T-helper 2 cell (primary cell): ENCODE results near the gene TJP2.

ENCODE experiments used
- DNase-seq, 5 experiments: peaks; one replicate each; pipeline versions ENCODE4 v3.0.0 to v3.0.0-alpha.2; 2012 to 2022

TJP2 gene

DNA sequence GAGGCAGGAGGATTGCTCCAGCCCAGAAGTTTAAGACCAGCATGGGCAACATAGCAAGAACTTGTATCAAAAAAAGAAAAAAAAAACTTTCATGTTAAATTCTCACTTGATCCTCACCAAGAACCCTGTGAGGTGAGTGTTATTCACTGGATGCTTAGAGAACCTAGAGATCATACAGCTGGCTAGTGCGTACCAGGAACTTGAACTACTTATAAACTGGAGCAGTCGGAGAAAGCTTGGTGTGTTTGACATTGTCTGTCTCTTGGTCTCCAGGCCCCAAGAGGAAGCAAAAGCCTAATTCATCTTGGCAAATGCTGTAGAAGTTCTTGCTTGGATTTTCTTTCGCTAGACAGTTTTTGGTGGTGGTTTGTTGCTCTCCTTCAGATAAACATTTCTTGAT, 18.1 kb downstream of the TJP2 start:
- DNase-seq: no peak

- no peak for DNase-seq
Measured at GRCh38 chr9:69193685-69194032, 19.6 kb downstream of the TJP2 start.

GRCh38 chr9:69194702-69195418, 20.8 kb downstream of the TJP2 start:
- DNase-seq: no peak

GRCh38 chr9:69195668-69196067, 21.6 kb downstream of the TJP2 start:
- no peak for DNase-seq

- DNase-seq: no peak
Measured at GRCh38 chr9:69197687-69198086, 23.6 kb downstream of the TJP2 start.

GRCh38 chr9:69198521-69199220, 24.6 kb downstream of the TJP2 start:
- DNase-seq: no peak

DNA sequence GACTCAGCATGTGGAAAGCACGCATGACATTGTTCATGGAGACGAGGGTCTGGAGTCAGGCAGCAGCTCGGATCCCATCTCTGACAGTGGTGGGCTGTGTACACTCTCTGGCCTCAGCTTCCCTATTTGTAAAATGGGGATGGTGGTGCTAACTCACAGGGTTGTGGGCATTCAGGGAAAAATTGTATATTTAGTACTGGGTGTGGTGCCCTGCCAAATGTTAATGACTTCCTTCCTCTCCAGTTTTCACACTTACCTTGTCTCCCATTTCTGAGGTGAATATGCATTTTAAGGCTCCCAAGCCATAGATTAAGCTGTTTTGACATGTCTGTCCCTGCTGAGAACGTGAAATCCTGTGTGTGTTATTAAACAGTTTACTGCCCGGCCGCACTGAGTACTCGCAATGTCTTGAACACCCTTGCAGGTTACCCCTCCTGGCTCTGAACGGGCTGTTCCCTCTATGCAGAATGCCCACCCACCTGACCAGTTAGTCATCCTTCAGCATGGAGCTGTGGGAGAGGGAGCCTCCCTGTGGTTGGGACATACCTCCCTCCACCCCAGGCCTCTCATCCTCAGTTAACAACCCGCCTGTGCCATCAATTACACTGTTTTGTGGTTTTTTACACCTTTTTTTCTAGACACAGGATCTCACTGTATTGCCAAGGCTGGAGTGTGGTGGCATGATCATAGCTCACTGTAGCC, 25.8 kb downstream of the TJP2 start:
- no peak for DNase-seq

GRCh38 chr9:69202556-69202955, 28.5 kb downstream of the TJP2 start:
- DNase-seq: no peak

GRCh38 chr9:69204326-69204725, 30.2 kb downstream of the TJP2 start:
- no peak for DNase-seq

DNA sequence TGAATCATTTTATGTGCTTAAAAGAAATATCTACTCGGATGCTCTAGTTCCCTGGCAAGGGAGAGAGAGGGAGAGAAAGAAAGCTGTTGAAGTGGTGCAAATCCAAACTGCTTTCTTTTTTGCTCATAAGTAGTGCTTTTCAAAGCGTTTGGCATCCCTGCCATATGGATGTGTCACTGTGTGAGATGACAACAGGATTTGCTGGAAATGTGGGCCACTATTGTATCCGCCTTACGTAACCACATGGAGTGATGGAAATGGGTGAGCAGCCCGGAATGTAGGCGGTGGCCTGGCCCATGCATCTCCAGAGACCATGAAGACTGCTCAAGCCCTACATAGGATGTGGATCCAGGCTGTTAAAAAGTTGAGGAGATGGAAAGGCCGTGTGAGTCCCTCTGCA, 30.8 kb downstream of the TJP2 start:
- DNase-seq: no peak

DNA sequence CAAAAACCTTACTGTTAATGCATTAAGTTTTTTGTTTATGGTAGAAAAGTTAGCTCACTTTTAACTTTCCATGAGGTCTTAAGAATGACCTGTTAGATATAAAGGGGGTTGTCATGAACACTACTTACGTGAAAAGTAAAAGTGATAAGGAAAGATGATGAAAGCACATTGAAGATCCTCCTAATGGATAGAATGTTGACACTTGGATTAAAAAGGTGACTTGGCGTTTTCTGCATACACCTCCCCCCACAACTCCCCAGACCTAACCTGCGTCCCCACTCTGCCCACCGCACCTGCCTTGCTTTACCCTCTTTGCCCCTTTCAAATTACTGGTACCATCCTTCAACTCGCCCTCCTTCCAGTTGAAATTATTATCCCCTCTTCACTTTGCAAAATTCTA, 32.0 kb downstream of the TJP2 start:
- no peak for DNase-seq

DNA sequence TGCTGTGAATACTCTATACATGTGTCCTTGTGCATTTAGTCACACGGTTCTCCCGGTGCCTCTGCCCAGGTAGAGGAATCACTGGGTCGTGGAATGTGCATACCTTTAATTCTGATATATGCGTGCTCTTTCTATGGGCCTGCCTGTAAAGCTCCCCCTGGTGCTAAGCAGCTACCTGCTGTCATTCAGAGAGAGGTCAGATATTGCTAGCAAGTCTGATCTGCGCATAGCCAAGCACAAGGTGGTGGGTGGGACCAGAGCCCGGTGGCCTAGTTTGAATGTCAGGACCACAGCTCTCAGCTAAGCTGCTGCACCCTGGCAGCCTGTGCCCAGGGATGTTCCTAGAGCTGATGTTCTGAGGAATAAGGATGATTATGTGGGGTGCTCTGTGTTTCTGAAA, 33.4 kb downstream of the TJP2 start:
- DNase-seq: no peak

- DNase-seq: no peak
Measured at GRCh38 chr9:69211424-69212036, 37.5 kb downstream of the TJP2 start.

DNA sequence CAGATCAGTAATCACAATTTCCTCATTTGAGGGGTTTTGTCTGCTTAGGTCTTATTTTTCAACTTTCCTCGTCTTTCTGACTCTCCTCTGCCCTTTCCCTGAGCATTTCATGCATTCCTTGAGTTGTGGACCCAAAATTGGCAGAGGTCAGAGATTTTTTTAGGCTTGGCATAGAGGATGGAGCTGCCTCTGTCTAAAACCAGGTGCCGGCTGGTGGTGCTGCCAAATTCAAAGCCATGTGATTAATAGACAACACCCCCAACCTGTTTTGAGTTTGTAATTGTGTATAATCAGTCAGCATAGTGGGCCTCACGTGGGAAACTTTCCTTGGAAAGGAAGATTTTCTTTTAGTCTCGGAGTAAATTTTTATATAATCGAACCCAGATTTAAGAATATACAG, 39.6 kb downstream of the TJP2 start:
- no peak for DNase-seq

DNA sequence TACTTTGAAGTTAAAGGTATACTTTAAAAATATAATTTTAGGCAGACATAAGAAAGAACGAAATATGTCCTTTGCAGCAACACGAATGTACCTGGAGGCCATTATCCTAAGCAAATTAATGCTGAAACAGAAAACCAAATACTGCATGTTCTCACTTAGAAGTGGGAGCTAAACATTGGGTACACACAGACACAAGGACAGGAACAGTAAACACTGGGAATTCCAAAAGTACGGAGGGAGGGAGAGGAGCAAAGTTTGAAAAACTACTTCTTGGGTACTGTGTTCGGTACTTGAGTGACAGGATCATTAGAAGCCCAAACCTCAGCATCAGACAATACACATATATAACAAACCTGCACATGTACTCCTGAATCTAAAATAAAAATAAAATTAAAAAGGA, 40.9 kb downstream of the TJP2 start:
- no peak for DNase-seq

DNA sequence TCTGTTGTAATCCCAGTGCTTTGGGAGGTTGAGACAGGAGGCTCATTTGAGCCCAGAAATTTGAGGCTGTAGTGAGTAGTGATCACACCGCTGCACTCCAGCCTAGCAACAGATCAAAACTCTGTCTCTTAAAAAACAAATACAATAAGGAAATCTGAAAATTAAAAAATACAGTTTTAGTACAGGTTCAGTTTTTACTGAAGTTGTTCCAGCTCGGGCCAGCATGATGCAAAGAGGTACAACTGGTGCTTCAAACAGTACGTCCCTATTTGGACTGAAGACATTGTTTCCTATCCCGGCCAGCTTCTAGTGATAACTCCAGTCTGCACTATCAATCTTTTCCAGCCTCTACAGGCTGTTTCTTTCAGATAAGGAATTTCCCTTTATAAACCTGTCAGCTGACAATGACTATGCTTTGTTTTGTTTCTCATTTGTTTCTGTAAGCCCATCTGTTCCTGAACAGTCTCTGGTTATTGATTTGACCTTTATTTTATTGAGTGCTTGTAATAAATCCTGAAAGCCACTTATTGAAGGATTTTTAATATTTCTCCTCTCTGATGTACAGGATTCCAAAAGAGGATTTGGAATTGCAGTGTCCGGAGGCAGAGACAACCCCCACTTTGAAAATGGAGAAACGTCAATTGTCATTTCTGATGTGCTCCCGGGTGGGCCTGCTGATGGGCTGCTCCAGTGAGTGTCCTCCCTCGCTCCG, 41.9 kb downstream of the TJP2 start:
- no peak for DNase-seq

- DNase-seq: no peak
Measured at GRCh38 chr9:69218166-69218565, 44.1 kb downstream of the TJP2 start.

DNA sequence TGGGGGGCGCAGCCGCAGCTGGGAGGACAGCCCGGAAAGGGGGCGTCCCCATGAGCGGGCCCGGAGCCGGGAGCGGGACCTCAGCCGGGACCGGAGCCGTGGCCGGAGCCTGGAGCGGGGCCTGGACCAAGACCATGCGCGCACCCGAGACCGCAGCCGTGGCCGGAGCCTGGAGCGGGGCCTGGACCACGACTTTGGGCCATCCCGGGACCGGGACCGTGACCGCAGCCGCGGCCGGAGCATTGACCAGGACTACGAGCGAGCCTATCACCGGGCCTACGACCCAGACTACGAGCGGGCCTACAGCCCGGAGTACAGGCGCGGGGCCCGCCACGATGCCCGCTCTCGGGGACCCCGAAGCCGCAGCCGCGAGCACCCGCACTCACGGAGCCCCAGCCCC, 47.0 kb downstream of the TJP2 start:
- no peak for DNase-seq

GRCh38 chr9:69222970-69223369, 48.9 kb downstream of the TJP2 start:
- DNase-seq: no peak

DNA sequence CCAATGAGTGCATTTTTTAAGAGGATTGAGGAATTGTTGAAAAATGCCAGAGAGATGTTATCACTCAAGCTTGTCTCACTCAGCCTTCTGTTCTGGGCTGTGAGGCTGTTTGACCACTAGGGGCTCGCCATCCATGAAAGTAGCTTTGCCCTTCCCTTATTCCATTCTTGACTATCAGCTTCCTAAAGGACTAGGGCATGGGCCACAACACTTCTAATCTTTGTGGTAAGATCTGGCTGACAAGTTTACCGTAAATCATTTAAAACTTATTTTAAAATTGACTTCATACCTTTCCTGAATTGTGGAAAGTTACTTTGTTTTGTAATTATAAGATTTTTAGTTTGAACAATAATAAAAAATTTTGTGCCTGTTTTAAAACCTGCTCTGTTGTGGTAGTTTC, 49.5 kb downstream of the TJP2 start:
- peak in 1 of 5 experiments; percentile 5 for DNase-seq

GRCh38 chr9:69229367-69229766, 55.3 kb downstream of the TJP2 start:
- no peak for DNase-seq

- no peak for DNase-seq
Measured at GRCh38 chr9:69232135-69232534, 58.1 kb downstream of the TJP2 start.

DNA sequence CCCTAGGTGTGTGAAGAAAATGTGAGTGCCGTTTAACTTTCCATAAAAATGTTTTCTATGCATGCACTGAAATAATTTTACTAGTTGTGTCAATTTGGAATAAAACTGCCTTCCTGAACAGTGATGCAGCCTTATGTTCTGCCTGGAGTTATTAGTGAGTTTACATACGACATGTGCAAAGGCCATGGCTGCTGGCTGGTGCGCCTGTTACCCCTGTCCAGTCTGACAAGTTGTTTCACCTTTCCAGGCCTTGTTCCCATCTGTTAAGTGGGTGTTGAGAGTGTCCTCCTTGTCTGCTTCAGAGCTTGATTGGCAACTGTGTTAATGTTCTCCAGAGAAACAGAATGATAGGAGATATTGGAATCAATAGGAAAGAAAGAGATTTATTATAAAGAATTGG, 60.6 kb downstream of the TJP2 start:
- DNase-seq: no peak
